Medulla oblongata (tissue), 1 donor: ENCODE results near the gene MTRF1.

ENCODE experiments used
- DNase-seq: peaks from one replicate; pipeline ENCODE4 v3.0.0-alpha.2; 2015; ENCODE audit errors: extremely low spot score

The MTRF1 gene

GRCh38 chr13:41263261-41263971 is at the start of gene MTRF1:
Gene MTRF1, minus strand, starts transcription at chr13:41263576. Its CDS starts 2,669 bp downstream, at chr13:41260907.
- peak; percentile 94 for DNase-seq

GRCh38 chr13:41313117-41313516 is 49.7 kb upstream of the MTRF1 start:
- no peak for DNase-seq

GRCh38 chr13:41312176-41312500 is 48.8 kb upstream of the MTRF1 start:
- peak; percentile 46 for DNase-seq

GRCh38 chr13:41311406-41312175 is 48.2 kb upstream of the MTRF1 start:
- peak; percentile 58 for DNase-seq

- peak; percentile 92 for DNase-seq
These were observed 47.6 kb upstream of the MTRF1 start, which contains the start of gene NAA16 for GRCh38 chr13:41310963-41311405. Gene NAA16, plus strand, starts transcription at chr13:41311267. Its CDS starts 262 bp downstream, at chr13:41311529.

GRCh38 chr13:41307884-41308640 is 44.7 kb upstream of the MTRF1 start:
- no peak for DNase-seq

- no peak for DNase-seq
These were observed 43.1 kb upstream of the MTRF1 start for GRCh38 chr13:41306271-41307145.

GRCh38 chr13:41304551-41304950 is 41.2 kb upstream of the MTRF1 start:
- no peak for DNase-seq

- DNase-seq = no peak
These were observed 39.4 kb upstream of the MTRF1 start for GRCh38 chr13:41302743-41303142.

GRCh38 chr13:41299316-41300094 is 36.1 kb upstream of the MTRF1 start:
- no peak for DNase-seq

- DNase-seq = no peak
These were observed 33.7 kb upstream of the MTRF1 start for GRCh38 chr13:41296879-41297646.

- DNase-seq = no peak
These were observed 32.6 kb upstream of the MTRF1 start for GRCh38 chr13:41295973-41296372.

- no peak for DNase-seq
These were observed 31.5 kb upstream of the MTRF1 start for GRCh38 chr13:41294914-41295313.

- no peak for DNase-seq
These were observed 29.9 kb upstream of the MTRF1 start for GRCh38 chr13:41293272-41293671.

GRCh38 chr13:41291246-41291645 is 27.9 kb upstream of the MTRF1 start:
- no peak for DNase-seq

GRCh38 chr13:41289463-41289881 is 26.1 kb upstream of the MTRF1 start:
- no peak for DNase-seq

- no peak for DNase-seq
These were observed 23.0 kb upstream of the MTRF1 start for GRCh38 chr13:41286370-41286769.

GRCh38 chr13:41284512-41285288 is 21.3 kb upstream of the MTRF1 start:
- no peak for DNase-seq

- no peak for DNase-seq
These were observed 18.8 kb upstream of the MTRF1 start for GRCh38 chr13:41282129-41282571.
